ENCODE data around the gene SLC26A1.

- TF ChIP-seq, protein P1, sequence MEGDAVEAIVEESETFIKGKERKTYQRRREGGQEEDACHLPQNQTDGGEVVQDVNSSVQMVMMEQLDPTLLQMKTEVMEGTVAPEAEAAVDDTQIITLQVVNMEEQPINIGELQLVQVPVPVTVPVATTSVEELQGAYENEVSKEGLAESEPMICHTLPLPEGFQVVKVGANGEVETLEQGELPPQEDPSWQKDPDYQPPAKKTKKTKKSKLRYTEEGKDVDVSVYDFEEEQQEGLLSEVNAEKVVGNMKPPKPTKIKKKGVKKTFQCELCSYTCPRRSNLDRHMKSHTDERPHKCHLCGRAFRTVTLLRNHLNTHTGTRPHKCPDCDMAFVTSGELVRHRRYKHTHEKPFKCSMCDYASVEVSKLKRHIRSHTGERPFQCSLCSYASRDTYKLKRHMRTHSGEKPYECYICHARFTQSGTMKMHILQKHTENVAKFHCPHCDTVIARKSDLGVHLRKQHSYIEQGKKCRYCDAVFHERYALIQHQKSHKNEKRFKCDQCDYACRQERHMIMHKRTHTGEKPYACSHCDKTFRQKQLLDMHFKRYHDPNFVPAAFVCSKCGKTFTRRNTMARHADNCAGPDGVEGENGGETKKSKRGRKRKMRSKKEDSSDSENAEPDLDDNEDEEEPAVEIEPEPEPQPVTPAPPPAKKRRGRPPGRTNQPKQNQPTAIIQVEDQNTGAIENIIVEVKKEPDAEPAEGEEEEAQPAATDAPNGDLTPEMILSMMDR (IDR thresholded peaks at IDR 0.05; ENCODE audit: low read length): no peak
- no peak for TF ChIP-seq EZH2 (optimal IDR thresholded peaks at IDR 0.05; ENCODE audit: low read depth, low read length)
- no peak for TF ChIP-seq EZH2phosphoT487 (IDR thresholded peaks at IDR 0.05; ENCODE audit: low read length)
Observed at GRCh38 chr4:967113-968104, 25.8 kb downstream of the SLC26A1 start.

All from MM.1S (cell line).